GM18519 (cell line): ENCODE data around the gene ZNF280B.
"Not testable (repeated sequence)": the region's sequence is repeated elsewhere in the genome, so short reads cannot be mapped to it uniquely, and the experiment has no call there.

Source experiments
- ATAC-seq: cut with Tn5 transposase; IDR thresholded peaks from one replicate; pipeline ENCODE4 v1.9.1; 2021; ENCODE audit warnings: mild to moderate bottlenecking, moderate library complexity; ENCODE audit not compliant: unreplicated experiment, low FRiP score

ZNF280B gene

DNA sequence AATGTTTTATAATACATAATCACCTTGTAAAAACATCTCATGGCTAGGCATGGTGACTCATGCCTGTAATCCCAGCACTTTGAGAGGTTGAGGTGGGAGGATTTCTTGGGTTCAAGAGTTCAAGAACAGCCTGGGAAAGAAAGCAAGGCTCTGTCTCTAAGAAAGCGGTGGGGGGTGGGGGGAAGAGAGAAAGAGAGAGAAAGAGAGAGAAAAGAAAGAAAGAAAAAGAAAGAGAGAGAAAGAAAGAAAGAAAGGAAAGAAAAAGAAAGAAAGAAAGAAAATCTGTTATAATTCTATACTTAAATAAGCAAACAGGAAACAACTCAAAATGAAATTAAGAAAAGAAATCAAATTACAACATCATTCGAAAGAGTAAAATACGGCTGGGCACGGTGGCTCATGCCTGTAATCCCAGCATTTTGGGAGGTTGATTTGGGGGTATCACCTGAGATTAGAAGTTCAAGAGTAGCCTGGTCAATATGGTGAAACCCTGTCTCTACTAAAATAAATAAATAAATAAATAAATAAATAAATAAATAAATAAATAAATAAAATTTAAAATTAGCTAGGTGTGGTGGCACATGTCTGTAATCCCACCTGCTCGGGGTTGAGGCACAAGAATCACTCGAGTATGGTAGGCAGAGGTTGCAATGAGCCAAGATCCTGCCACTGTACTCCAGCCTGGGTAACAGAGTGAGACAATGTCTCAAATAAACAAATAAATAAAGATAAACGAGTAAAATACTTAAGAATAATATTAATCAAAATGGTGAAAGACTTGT, 65.4 kb downstream of the ZNF280B start:
- no peak for ATAC-seq

DNA sequence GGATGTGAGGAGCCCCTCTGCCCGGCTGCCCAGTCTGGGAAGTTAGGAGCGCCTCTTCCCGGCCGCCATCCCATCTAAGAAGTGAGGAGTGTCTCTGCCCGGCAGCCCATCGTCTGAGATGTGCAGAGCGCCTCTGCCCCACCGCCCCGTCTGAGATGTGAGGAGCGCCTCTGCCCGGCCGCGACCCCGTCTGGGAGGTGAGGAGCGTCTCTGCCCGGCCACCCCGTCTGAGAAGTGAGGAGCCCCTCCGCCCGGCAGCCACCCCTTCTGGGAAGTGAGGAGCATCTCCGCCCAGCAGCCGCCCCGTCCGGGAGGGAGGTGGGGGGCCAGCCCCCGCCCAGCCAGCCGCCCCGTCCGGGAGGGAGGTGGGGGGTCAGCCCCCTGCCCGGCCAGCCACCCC, 66.9 kb downstream of the ZNF280B start:
- ATAC-seq = not testable (repeated sequence)

DNA sequence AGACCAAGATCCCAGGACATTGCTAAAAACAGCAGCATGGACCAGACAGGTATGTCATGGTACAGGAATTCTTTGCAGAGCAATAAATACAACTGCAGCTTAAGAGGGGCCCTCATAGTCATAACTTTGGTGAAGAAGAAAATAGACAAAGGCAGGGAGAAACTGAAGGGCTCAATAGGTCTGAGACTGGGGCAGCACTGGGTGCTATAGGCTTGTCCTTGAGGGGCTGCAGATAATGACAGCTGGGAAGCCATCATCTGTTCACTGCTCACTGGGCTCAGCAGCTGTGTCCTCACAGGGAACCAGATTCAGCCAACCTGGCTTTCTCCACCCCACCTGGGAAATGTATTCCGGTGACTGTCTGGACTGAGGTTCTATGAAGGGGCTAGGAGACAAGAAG, 68.4 kb downstream of the ZNF280B start:
- ATAC-seq = no peak
